Stimulated activated CD8-positive, alpha-beta memory T cell treated with anti-CD3 and anti-CD28 coated beads, Interleukin-4, amount 100 ng/mL, for 24 hours (primary cell): ENCODE measurements around the gene DQX1.
"Not testable (repeated sequence)": the region's sequence is repeated elsewhere in the genome, so short reads cannot be mapped to it uniquely, and the experiment has no call there.

Experiments used
- DNase-seq: peaks from one replicate; pipeline ENCODE4 v3.0.0-alpha.2; 2020; ENCODE audit warnings: low read depth

Gene DQX1

GRCh38 chr2:74525717-74526648, at the start of gene DQX1:
TSS of gene DQX1 (minus strand) at chr2:74526231. CDS start at chr2:74525729, 502 bp downstream.
- DNase-seq: no peak

DNA sequence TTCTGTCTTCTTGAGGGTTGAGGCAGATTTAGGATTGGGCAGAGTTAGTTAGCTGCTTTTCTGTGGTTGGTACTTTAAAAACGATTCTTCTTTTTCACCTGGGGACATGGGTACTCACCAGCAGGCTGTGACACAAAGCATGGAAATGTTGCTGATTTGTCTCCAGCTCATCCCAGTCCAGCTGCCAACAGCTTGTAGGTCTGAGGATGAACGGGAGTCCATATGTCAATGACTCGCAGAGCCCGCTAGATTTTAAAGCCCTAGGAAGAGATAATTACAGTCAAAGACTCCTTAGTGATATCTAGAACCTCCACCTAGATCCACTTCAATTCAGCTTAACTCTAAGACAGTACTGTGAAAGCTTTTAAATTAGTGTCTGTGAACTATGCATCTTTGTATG, 49.3 kb upstream of the DQX1 start:
- no peak for DNase-seq

DNA sequence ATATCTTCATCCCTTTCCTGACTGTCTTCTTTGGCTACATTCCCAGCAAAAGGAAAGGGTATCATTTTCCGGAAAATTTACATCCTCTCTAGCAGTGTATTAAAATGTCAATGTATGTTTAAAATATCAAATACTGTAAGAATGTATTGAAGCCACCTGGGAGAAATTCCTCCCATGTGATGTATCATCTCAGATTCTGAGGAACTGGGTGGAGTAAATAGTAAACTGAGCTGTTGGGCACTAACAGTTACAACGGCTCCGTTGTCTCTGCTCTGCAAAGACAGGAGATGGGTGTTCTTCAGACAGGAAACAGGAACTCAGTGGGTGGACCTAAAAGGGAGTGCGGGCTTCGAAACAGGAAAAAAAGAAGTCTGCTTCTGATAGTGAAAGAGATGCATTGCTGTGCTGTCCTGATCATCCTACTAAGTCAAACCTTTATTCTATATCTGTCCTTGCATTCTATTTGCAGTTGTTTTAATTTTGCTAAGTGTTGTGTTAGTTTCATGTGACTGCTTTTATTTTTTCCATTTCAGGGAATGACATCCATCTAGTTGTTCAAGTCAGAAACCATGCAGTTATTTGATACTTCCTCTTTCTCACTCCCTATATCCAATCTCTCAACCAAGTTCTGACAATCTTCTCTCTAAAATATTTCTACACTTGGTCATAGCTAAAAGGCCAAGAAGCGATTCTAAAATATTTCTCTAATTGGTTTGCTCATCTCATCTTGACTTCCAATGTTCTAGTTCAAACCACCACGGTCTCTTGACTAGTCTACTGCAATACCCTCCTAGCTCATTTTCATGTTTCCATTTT, 47.9 kb upstream of the DQX1 start:
- DNase-seq: no peak

- DNase-seq: no peak
These were observed 46.3 kb upstream of the DQX1 start for GRCh38 chr2:74572178-74572925.

- no peak for DNase-seq
These were observed 45.0 kb upstream of the DQX1 start for GRCh38 chr2:74571058-74571457.

GRCh38 chr2:74569686-74570085, 43.7 kb upstream of the DQX1 start:
- DNase-seq: no peak

GRCh38 chr2:74567881-74568280, 41.9 kb upstream of the DQX1 start:
- no peak for DNase-seq

DNA sequence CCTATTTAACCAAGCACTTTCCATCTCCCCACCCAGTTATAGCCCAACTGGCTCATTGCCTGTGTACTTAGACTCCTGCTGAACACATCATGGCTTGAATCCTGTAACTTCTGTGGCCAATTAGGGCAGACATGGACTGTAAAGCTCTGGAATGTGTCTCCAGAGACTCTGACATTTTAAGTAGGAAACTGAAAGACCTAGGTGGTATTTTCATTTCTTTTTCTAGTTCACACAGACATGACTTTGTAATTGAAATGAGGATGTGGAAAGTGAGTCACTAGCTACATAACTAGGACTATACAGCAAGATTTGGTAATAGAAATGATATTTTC, 40.7 kb upstream of the DQX1 start:
- no peak for DNase-seq

DNA sequence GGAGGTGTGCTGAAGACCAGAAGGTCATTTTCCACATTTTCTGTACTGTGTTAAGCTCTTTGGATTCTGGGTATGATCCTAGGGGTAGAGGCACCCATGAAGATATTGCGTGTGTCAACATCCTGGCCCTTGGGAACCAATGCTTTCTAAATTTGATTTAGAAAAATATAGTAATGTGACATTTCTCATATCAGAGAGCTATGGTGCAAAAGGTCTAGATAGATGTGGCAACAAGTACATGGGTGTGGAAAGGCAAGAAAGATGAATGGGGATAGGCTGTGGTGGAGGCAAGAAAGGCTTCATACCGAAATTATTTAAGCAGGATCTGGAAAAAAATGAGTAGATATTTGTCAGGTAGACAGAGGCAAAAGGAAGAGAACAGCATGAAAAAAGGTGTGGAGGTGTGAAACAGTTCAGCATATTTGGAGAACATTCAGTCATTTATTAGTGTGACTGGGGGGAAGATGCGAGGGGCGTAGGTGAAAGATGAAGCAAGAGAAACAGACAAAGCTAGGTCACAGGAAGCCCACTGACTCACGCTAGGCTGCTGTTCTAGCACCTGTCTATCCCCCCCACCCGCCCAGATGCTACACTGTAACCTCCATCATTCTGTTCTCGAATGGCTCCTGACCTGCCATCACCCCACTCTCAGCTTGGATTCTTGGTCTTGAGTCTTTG, 40.2 kb upstream of the DQX1 start:
- DNase-seq: no peak

GRCh38 chr2:74564222-74564621, 38.2 kb upstream of the DQX1 start:
- no peak for DNase-seq

- no peak for DNase-seq
These were observed 36.2 kb upstream of the DQX1 start for GRCh38 chr2:74562126-74562775.

GRCh38 chr2:74561022-74561421, 35.0 kb upstream of the DQX1 start:
- DNase-seq: not testable (repeated sequence)

DNA sequence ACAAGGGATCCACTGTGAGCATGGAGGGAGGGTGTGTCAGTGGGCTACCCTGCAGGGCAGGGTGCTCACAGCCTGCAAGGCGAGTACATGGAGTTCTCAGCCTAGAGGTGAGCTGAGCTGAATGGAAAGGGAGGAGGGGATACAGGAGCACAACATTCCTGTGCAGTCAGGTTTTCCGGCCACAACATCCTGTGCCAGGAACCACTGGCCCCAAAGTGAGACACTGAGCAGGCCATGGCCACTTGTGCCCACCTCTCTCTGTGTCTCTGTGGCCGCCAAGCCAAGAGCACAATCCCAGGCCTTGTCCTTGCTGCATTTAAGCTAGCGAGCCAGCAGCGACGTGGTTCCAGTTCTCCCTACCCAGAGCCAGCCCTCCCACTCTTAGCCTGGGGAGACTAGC, 34.6 kb upstream of the DQX1 start:
- DNase-seq: no peak

GRCh38 chr2:74559912-74560311, 33.9 kb upstream of the DQX1 start:
- no peak for DNase-seq

DNA sequence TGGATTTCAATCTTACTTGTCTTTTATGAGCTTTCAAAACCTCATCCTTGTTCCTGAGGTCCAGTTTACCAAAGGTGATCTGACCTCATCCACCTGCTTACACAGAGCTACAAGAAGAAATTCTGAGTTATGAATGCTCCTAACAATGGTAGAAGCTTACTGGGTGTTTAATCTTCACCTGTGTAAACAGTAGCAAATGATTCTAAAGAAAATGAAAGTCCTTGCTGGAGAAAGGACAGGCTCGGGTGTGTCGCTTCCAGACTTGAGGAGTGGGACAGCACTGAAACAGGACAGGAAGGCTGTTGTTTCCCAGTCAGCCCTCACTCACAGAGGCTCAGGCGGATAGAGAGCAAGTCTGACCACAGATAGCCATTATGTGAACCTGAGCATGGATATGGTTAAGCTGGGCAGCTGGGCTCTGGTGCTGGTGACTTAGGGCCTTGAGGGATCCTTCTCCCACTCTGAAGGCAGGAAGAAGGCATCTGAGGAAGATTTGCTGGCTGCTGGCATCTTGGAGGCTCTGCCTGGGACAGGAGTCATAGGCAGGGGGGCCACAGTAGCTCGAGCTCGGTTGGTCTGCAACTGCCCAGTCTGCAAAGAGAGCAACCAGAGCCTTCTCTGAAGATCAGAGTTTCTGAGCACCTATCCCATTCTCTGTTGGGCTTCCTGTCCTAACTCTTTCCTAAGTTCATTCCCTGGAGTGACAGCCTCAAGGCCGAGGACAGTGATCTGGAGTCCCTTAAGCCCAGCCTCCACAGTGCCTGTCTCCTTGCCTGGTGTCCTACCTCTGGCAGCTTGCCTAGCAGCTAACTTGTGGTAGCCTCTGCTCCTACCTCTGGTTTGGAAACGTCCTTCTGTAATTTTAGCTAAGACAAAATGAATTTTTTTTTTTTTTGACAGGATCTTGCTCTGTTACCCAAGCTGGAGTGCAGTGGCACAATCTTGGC, 32.5 kb upstream of the DQX1 start:
- DNase-seq: no peak

GRCh38 chr2:74556831-74557370, 30.9 kb upstream of the DQX1 start:
- no peak for DNase-seq

- DNase-seq: no peak
These were observed 30.1 kb upstream of the DQX1 start for GRCh38 chr2:74556159-74556558.

- no peak for DNase-seq
These were observed 29.6 kb upstream of the DQX1 start for GRCh38 chr2:74555610-74556103.

DNA sequence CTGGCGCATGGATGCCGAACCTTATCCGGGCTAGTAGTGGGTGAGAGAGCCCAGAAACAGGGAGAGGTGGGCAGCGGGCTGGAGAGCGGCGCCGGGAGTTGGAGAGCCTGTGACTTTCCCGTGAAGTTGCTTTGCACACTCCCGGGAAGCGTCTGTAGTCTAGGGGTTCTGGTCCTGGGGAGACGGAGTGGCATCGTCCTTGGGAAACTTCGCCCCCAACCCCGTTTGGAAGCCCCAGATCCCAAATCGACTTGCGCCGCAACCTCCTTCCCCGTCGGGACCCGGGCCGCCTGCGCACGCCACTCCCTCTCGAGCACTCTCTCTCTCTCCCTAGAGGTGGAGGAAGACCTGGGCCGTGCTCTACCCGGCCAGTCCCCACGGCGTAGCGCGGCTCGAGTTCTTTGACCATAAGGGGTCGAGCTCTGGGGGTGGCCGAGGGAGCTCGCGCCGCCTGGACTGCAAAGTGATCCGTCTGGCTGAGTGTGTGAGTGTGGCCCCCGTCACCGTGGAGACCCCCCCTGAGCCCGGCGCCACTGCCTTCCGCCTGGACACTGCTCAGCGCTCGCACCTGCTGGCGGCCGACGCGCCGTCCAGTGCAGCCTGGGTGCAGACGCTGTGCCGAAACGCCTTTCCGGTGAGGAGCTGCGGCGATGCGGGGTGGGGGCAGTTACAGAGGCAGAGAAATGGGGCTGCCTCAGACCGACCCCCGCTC, 28.9 kb upstream of the DQX1 start:
- peak; percentile 22 for DNase-seq
